HG03565 (cell line): ENCODE results near the gene ZNF697.
"Not testable (repeated sequence)": the region's sequence is repeated elsewhere in the genome, so short reads cannot be mapped to it uniquely, and the experiment has no call there.

Experiments used
- ATAC-seq: cut with Tn5 transposase; IDR thresholded peaks from one replicate; pipeline ENCODE4 v1.9.1; 2021; ENCODE audit warnings: mild to moderate bottlenecking, moderate library complexity; ENCODE audit not compliant: unreplicated experiment

ZNF697 gene

DNA sequence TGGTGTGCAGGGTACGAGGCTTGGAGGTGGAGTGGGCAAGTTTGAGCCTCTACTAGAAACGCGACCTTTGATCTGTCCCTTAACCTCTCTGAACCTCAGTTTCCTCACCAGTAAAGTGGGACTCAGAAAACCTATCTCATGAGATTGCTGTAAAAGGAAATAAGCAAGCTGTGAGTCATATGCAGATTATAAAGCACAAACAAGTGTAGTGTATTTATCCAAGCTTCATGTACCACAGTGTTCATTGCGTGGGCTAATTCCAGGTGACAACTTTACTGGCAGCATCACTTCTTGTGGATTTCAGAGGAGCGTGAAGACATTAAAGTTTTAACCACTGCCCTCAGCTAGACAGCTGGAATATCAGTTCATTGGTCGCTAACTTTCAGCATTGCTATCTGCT is 44.4 kb downstream of the ZNF697 start:
- no peak for ATAC-seq

DNA sequence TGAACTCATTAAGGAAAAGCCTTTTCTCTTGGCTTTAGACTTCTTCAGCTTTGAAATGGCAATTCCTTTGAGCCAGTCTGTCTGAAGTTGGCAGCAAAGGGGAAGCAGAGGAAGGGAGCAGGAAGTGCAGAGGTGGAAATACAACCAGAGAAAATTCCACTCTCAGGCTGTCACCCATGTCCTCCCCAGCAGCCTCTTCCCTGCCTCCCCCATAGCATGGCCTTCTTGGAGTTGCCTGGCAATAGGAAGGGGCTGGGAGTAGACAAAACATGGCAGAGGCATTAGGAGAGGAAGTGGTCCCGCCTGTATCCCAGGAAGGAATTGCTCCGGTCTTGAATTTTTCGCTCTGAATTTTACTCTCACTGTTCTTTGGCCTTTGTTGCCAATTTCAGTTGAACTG is 44.8 kb downstream of the ZNF697 start:
- ATAC-seq = not testable (repeated sequence)

- not testable (repeated sequence) for ATAC-seq
Measured at GRCh38 chr1:119602789-119603188, 45.3 kb downstream of the ZNF697 start.

- ATAC-seq = no peak
Measured at GRCh38 chr1:119602169-119602568, 45.9 kb downstream of the ZNF697 start.

GRCh38 chr1:119600976-119601375 is 47.1 kb downstream of the ZNF697 start:
- ATAC-seq = no peak

- no peak for ATAC-seq
Measured at GRCh38 chr1:119600561-119600960, 47.5 kb downstream of the ZNF697 start.

DNA sequence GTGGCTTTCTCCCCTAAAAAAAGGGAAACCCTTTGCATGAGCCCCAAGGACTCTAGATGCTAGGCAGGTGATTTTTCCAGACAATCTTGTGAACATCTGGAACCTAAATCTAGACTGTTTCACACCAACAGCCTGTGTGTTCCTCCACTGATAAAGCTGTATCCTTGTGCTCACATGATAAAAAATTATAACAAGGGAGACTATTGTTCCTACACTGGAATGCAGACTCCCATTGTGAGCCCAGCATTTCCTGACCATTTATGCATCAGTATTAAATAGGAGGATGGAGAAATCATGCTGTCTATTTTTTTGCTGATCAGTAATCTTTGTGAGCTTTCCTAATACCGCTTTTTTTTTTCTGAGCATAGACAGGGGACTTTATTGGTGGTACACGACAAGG is 52.5 kb downstream of the ZNF697 start:
- ATAC-seq = no peak

DNA sequence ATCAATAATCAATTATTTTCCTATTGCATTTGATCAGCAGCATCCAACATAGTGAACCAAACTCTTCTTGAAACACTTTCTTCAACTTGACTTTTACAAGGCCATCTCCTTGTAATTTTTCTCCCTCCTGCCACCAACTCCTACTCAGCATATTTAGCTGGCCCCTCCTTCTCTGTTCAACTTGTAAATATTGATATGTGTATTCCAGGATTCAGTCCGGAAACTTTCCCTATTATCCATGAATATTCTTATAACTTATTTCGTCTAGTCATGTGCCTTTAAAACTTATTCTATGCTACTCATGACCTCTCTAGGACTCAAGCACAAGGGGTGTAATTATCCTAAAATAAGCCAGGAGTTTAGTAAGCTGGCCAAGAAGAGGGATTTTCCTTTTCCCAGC is 52.9 kb downstream of the ZNF697 start:
- ATAC-seq = no peak

GRCh38 chr1:119594376-119594775 is 53.7 kb downstream of the ZNF697 start:
- ATAC-seq = no peak

DNA sequence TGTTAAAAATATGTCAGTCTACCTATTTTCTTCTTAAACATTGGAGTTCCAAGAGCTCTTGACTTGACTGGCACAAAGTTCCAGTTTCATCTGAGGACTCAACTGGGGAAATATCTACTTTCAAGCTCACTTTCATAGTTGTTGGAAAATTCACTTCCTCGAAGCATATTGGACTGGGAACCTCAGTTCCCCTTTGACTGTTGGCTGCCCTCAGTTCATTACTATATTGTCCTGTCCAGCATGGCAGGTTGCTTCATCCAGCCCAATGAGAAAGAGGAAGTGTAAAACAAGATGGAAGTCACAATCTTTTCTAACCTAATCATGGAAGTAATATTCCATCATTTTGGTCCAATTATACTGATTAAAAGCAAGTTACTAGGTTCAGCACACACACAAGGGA is 54.3 kb downstream of the ZNF697 start:
- ATAC-seq = no peak

DNA sequence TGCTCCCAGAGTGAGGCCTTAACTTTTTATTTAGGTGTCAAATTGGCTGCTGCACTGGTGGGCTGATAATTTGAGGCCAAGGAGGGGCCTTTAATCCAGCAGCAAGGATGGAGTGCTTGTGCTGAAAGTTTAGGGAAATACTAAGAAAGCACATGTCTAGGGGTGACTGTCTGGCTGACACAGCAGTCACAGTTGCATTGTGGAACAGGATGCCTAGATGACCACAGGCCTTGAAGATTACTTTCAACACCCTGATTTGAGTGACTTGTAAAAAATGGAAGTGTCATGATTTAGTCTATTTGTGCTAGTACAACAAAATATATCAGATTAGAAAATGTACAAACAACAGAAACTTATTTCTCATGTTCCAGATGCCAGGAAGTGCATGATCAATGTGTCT is 57.7 kb downstream of the ZNF697 start:
- ATAC-seq = no peak

- no peak for ATAC-seq
Measured at GRCh38 chr1:119588621-119589020, 59.4 kb downstream of the ZNF697 start.

GRCh38 chr1:119587341-119587740 is 60.7 kb downstream of the ZNF697 start:
- no peak for ATAC-seq

GRCh38 chr1:119585801-119586200 is 62.3 kb downstream of the ZNF697 start:
- not testable (repeated sequence) for ATAC-seq

- ATAC-seq = peak; percentile 43
Measured at GRCh38 chr1:119582801-119583200, 65.3 kb downstream of the ZNF697 start.

GRCh38 chr1:119581076-119581475 is 67.0 kb downstream of the ZNF697 start:
- not testable (repeated sequence) for ATAC-seq

DNA sequence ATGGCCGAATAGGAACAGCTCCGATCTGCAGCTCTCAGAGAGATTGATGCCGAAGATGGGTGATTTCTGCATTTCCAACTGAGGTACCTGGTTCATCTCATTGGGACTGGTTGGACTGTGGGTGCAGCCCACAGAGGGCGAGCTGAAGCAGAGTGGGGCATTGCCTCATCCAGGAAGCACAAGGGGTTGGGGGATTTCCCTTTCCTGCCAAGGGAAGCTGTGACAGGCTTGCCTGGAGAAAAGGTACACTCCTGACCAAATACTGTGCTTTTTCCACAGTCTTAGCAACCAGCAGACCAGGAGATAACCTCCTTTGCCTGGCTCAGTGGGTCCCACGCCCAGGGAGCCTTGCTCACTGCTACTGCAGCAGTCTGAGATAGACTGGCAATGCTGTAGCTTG is 74.2 kb downstream of the ZNF697 start:
- no peak for ATAC-seq

- ATAC-seq = not testable (repeated sequence)
Measured at GRCh38 chr1:119569930-119570622, 78.0 kb downstream of the ZNF697 start.
